OCI-LY1 (cell line): ENCODE data around the gene ZNF76.

Source experiments
- CTCF ChIP-seq: fragments of 200-600 bp; sonication (generic), shearing (Covaris generic); IDR thresholded peaks from 2 replicates; pipeline ENCODE4 v1.5.1; 2017; ENCODE audit warnings: mild to moderate bottlenecking, antibody characterized with exemption, low read length, moderate library complexity, mixed read lengths
- EZH2 ChIP-seq: fragments of 200-600 bp; sonication (generic), shearing (Covaris generic); IDR thresholded peaks from 2 replicates; pipeline ENCODE4 v1.8.0; 2017; ENCODE audit warnings: borderline replicate concordance, mixed run types, mild to moderate bottlenecking, antibody characterized with exemption, low read length, moderate library complexity, mixed read lengths

DNA sequence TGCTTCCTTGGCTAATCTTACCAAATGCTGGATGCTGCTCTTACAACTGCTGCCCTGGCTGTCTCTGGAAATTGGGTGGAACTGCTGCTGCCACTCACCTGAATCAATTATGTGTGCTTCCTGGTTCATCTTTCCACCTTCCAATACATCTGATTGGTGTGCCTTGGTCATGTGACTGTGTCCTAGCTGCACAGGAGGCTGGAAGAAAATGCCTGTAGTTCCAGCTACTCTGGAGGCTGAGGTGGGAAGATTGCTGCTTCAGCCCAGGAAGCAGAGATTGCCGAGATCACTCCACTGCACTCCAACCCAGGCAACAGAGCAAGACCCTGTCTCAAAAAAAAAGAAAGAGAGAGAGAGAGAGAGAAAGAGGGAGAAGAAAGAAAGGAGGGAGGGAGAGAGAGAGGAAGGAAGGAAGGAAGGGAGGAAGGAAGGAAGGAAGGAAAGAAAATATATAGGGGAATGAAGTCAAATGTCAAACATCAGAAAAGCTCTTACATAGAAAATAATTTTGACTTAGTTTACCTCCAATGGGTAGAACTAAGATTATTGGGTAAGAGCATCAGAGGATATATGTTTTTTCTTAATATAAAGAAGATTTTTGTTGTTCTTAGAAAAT lies 68.7 kb downstream of the ZNF76 start:
- TF ChIP-seq CTCF (no peak), EZH2 (no peak)
